Measurements from ENCODE around the gene ABLIM3.

DNA sequence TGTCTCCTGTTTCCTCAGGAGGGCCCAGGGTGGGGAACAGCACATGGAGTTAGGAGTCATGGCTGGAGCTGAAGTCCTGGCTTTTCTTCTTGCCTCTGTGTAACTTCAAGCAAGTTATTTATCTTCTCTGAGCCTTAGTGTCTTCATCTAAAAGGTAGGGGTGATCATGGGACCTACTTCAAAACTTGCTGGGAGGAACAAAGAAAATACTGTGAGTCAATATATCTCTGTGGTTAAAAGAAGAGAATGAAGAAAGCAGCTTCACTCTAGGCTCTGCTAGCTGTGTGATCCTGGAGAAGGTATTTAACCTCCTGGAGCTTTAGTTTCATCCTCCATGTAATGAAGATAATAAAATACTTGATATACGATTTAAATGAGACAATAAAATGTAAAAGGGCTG is 156.9 kb downstream of the ABLIM3 start:
- TF ChIP-seq, protein P1, sequence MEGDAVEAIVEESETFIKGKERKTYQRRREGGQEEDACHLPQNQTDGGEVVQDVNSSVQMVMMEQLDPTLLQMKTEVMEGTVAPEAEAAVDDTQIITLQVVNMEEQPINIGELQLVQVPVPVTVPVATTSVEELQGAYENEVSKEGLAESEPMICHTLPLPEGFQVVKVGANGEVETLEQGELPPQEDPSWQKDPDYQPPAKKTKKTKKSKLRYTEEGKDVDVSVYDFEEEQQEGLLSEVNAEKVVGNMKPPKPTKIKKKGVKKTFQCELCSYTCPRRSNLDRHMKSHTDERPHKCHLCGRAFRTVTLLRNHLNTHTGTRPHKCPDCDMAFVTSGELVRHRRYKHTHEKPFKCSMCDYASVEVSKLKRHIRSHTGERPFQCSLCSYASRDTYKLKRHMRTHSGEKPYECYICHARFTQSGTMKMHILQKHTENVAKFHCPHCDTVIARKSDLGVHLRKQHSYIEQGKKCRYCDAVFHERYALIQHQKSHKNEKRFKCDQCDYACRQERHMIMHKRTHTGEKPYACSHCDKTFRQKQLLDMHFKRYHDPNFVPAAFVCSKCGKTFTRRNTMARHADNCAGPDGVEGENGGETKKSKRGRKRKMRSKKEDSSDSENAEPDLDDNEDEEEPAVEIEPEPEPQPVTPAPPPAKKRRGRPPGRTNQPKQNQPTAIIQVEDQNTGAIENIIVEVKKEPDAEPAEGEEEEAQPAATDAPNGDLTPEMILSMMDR (IDR thresholded peaks at IDR 0.05; ENCODE audit: low read length), result no peak
- TF ChIP-seq EZH2phosphoT487 (IDR thresholded peaks at IDR 0.05; ENCODE audit: low read length), result no peak

All from MM.1S (cell line).